Skin of body (tissue), 2 donors: Measurements from ENCODE around the gene DNALI1. TPM values are rescaled to one million over a fixed set of nuclear protein-coding genes. Genes with fewer than 3 reads are reported as not detected.
"Not testable (repeated sequence)": the region's sequence is repeated elsewhere in the genome, so short reads cannot be mapped to it uniquely, and the experiment has no call there.

Source experiments
- DNase-seq: peaks from one replicate; lab custom pipeline; 2025; lab: John Stamatoyannopoulos, UW
- total RNA-seq: library from RNA; depleted of rRNA; stranded (reverse); fragments of >200 nt; gene quantifications from one replicate; pipeline ENCODE4 v1.2.3, GENCODE V29; 2014

Gene DNALI1
- total RNA-seq, 1 donor from 2014 or later: 1.1 TPM

DNA sequence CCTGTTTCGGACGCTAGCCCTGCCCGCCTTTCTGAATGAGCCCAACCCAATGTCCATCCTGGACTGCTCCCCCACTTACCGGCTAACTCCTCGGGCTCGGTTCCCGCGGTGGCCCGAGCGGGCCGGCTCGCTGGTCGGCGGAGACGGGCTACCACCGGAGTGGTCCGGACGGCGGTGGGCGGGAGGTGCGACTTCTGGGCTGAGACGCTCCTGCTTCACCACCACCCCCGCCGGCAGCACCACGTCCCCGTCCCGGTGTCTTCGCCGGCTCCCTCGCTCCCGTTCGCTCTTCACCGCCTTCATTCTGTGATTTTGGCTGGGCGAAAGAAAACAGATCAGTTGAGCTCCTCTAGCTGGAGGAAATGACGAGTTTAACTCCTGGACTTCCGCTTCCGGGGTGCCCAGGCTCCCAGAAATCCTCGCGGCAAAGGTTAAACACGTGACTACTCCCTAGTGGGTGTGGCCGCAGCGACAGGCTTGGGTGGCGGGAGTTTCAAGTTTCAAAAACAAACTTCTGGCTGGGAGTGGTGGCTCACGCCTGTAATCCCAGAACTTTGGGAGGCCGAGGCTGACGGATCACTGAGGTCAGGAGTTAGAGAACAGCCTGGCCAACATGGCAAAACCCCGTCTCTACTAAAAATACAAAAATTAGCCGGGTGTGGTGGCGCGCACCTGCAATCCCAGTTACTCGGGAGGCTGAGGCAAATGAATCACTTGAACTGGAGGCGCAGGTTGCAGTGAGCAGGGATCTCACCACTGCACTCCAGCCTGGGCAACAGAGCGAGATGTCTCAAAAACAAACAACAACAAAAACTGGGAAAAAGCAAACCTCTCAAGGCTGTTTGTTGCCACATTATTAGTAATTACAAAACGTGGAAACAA lies 2.6 kb upstream of the DNALI1 start, which contains the start of gene SNIP1:
Gene SNIP1 (minus strand): TSS at position 367 of the 882 bp plus-strand sequence. CDS start 64 bp downstream, at position 303.
- DNase-seq: peak; percentile 92

DNA sequence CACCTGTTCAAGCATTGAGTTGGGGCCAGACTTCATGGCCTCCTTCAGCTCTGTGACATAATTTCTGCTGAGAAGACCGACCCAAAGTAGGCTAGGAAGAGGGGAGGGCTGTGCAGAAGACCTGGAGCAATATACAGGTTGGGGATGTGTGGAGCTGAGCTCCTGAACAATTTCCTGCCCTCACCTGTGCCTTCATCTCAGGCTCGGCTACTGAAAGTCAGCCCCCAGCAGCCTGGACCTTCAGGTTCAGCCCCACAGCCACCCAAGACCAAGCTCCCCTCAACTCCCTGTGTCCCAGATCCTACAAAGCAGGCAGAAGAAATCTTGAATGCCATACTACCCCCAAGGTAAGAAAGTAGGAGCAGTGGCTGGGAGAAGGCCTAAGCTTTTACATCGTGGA lies 662 bp downstream of the DNALI1 start:
- DNase-seq: no peak

DNA sequence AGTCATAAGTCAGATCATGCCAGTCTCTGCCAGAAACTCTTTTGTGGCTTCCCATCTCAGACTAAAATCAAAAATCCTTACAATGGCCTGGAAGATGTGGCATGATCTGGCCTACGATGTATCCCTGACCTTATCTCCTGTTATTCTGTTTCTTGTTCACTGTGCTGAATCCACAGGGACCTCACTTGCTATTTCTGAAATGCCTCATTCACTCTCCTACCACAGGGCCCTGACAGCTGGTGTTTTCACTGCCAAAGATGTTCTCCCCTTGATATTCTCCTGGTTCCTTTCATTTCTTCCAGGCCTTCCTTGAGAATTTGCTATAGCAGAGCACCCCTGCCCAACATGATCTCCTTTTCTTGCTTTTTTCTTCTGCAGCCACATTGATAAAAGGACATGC lies 1.7 kb downstream of the DNALI1 start:
- DNase-seq: no peak

DNA sequence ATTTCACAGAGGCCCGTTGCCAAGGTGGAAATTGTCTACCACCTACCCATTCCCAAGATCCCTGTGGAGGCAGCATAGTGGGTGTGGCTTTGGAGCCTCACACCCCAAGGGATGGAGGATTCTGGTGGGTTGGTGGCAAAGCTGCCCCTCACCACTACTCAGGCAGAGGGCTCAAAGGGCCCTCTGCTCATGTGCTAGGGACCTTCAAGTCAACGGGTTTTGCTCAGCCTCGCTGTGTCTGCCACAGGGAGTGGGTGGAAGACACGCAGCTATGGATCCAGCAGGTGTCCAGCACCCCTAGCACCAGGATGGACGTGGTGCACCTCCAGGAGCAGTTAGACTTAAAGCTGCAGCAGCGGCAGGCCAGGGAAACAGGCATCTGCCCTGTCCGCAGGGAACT lies 2.3 kb downstream of the DNALI1 start:
- DNase-seq: no peak

DNA sequence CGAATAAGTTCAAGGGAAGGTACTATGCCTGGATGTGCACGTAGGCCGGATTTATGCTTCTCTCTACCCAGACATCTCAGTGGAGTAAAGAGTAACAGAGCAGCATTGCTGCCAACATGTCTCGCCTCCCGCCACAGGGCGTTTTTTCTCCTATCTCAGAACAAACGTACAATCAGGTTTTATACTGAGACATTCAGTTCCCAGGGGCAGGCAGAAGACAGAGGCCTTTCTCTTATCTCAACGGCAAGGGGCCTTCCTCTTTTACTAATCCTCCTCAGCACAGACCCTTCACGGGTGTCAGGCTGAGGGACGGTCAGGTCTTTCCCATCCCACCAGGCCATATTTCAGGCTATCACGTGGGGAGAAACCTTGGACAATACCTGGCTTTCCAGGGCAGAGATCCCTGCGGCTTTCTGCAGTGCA lies 3.2 kb downstream of the DNALI1 start:
- DNase-seq: not testable (repeated sequence)

DNA sequence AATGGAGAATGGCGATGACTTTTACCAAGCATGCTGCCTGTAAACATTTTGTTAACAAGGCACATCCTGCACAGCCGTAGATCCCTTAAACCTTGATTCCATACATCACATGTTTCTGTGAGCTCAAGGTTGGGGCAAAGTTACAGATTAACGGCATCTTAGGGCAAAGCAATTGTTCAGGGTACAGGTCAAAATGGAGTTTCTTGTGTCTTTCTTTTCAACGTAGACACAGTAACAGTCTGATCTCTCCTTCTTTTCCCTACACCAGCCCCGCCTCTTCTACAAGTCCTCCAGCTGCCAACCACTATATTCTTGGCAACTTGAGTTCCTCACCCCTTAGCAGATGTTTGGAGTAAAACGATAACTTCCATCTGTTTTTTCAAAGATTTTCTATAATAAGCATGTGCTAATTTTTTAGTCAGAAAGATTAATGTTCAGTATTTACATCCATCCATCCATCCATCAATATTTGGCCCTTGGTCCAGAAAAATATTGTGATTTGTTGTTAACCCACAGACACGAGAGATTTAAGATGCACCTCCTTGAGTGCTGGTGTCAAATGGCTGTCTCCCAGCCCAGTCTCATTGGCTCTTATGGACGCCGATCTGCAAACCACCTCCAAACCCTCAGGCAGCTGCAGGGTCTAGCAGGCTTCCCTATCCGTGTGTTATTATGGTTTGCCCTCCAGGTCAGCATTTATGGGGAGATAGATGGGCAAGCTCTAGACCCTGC lies 3.8 kb downstream of the DNALI1 start:
- peak; percentile 59 for DNase-seq

DNA sequence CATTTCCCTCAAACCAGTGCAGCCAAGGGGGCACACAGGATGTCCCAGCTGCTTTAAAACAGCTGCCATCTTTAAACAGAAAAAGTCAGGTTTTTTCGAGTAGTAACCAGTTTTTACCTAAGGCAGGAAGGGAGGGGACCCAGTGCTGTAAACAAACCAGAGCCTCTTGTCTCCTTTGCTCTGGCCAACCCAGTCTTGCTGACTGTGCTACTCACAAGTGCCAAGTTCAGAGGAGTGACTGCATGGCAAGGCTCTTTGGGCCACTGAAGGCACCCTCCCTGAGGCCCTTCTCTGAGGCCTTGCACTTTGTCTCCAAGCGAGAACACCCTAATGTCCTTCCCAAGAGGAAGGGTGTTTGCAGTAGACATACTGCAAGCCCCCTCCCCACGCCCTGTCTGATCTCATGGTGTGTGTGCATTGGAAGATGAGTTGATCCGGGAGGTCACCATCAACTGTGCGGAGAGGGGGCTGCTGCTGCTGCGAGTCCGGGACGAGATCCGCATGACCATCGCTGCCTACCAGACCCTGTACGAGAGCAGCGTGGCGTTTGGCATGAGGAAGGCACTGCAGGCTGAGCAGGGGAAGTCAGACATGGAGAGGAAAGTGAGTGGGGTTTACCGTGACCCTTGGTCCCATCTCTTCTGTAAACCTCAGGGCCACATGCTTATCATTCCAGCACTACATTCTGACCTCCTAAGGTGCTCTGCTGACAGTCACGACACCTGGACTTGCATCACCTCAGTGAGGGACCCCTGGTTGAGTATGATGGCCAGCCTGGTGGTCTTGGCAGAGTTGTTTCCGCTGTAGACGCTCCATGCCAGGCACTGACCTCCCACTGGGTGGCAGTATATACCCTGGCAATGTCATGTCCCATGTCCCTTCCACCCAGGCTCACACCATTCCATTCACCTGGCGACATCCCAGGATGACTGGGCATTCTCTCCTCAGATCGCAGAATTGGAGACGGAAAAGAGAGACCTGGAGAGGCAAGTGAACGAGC lies 4.7 kb downstream of the DNALI1 start:
- no peak for DNase-seq

DNA sequence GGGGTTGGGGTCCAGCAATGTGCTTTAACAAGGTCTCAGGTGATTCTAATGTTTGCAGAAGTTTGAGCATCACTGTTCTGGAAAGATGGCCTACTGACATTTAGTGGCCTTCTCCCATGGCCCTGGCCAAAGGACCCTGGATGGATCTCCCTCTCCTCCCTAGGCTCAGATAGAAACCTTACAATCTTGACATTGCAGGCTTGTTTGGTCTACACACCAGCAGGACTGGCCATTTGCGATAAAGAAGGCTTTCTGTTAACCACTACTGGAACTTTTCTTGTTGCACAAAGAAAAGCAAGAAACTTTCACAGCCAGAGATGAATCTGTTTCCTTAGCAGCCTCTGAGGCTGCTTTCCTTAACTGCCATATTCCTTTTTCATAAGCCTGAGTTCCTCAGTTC lies 6.2 kb downstream of the DNALI1 start:
- no peak for DNase-seq

DNA sequence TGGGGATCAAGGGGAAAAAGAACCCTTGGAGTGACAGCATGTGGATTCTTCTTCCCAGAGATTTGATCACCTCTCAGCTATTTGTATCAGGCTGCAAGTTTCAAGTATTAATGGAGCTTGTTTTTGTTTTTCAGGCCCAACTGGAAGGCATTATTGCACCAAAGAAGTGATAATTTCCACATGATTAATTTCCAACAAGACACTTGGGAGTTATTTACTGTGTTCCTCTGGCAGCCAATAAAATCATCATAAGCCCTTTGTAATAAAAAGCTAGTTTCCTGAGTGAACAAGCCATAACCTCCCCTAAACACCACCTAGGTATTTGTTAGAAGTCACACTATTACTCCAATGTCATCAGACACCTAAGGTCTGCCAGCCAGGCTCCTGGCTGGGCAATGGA lies 8.2 kb downstream of the DNALI1 start:
- peak; percentile 69 for DNase-seq

DNA sequence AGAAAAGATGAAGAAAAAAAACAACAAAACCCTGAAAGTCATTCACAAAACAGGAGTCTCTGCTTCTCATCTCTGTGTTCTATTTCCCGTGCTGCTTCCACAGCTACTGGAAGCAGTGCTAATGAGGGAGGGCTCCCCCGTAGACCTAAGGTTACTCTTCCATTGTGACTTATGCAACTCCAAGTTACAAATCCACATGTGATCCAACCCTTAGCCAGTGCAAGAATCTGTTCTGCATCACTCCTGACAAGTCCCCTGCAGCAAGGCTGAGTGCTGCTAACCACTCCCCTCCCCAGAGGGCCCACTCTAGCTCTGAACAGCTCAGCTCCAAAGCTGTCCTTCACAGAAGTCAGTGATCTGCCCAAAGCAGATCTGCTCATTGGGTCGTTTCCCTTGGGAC lies 10.3 kb downstream of the DNALI1 start:
- DNase-seq: no peak

DNA sequence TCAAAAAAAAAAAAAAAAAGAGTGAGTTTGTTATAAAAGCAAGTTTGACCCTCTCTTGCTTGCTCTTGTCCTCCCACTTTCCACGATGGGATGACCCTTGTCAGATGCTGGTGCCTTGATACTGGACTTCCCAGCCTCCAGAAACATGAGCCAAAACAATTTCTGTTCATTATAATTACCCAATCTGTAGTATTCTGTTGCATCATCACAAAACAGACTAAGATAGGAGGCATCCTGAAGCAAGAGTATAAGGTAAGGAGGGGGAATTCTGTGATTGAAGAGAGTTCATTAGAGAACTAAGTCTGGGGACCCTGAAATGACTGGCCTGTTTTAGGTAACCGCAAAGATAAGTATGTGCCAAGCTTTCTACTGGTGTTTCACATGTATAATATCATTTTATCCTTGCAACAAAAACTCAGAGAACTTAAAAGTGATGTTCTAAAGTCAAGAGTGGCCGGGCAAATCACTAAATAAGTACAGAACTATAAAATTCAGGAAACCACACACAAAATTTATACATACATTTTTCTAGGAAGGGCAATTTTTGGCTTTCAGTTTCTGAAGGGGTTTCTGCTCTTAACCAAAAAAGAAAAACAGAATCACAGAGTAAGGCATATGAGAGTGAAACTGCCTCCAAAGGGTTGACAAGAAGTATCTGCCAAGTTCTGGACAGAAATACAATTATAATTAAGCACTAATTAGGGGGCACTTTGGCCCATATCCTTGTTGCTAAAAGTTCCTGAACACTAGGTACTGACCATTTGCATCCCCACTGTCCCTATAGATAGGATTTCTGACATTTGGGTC lies 14.0 kb downstream of the DNALI1 start:
- DNase-seq: no peak

DNA sequence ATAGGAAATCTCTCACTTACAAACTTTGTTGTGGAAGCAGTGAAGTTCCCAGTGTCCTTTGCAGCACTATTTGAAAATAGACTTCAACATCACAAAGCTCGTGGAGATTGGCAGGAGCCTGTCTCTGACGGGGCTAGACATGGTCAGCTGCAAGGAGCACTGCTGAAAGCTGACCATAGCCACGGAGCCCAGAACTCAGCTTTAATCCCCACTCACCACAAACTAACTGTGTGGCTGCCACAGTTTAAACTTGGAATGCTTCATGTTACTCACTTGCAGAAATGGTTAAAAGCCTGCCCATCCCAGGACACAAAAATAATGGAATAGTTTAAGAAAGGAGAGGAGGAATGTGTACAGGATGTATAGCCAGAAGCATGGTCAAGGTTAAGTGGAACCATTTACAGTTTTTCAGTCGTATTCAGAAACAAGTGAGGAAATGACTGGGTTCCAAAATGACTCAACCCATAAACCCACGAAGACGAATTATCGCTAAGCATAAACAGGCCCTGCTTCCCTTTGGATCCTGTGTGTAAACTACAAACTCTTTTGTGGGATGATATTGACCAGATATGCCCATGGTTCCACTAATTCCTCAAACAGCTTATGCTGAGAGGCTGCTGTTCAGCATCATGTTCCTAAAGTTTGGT lies 18.2 kb downstream of the DNALI1 start:
- no peak for DNase-seq

DNA sequence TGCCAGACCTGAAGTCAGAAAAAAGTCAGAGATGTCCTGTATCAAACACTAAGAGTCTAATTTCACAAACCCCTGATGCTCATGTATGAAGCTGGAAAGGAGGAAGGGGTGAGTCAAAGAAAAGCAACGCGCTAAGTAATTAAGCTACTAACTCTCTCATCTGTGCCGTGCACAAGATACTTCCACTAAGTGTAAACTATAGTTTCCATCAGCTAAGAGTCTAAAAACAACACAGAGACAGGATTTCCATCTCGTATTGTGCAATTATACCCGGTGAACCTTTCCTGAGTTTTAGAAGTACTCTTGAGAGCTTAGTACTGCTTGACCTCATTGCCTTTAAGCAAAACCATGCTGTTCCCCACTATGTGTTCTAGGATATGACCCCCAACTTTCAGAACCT lies 19.0 kb downstream of the DNALI1 start:
- no peak for DNase-seq

DNA sequence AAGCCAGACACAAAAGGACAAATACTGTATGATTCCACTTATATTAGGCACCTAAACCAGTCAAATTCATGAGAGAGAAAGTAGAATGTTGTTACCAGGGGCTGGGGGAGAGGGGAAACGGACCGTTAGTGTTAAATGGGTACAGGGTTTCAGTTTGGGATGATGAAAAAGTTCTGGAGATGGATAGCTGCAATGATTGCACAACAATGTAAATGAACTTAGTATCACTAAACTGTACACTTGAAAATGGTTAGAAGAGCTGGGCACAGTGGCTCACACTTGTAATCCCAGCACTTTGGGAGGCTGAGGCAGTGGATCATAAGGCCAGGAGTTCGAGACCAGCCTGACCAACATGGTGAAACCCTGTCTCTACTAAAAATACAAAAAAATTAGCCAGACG lies 27.8 kb downstream of the DNALI1 start:
- DNase-seq: not testable (repeated sequence)

DNA sequence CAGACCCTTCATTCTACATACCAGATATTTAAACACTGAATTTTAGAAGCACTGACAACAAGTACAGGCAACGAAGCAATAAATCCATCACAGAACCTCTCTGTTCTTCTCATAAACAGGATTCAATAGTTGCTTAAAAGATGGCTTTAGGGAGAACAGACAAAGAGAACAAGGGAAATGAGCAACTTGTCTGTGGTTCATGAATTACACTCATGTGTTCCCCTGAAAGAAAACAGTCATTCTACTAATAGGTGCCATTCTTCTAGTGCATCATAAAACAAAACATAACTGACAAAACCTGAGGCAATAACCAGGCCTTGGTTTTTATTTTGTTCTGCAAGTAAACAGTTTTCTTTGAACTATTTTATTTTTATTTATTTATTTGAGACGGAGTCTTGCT lies 32.2 kb downstream of the DNALI1 start:
- no peak for DNase-seq

DNA sequence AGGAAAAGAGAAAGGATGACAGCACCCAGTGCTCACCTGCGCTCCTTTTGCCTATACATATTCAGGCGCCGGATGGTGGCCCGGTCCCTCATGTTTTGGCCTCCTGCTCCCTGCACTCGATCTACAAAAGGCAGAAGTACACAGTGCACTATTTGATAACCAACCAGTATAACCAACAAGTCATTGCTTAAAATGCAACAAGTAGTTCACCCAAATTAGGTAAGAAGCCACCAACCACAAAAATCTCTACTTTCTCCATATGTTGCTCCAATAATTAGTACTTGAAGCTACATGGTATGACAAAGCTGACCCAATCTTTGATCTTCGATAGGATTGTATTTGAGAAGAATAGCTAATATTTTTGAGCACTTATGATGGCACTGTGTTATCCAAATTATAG lies 37.0 kb downstream of the DNALI1 start:
- no peak for DNase-seq

DNA sequence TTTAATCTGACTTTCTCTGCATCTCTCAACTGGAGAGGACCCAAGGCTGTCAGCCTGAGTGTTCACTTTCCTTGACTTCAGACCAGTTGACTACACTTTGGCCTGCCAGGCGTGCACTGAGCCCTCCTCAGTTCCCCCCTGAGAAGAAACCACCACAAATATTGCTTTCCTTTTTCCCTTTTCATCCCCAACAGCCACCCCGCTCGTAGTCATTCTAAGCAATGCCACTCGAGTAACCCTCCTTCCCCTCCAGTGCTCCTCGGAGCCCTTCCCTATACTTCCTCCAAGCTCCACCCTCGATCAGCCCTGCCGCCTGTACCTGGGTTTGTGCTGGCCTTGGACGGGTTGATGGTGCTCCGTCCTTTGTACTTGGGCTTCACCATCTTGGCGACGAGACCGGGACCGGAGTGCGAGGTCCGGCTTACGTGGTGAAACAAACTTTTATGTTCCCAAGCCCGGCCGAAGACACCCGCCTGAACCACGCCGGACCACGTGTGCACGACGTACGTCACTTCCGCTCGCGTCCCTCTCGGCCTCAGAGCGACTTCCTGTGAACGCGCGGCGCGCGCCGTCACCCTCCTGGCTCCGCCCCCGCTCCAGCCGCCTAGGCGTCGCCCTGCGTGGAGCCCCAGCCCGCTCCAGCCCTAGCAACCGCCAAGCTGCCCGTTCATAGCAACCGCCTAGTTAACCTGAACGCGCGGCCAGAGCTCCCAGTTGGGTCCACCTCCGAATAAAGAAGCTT lies 38.9 kb downstream of the DNALI1 start, which contains the start of gene GNL2:
Gene GNL2 (minus strand): TSS at position 498 of the 742 bp plus-strand sequence. CDS start 115 bp downstream, at position 383.
- peak; percentile 96 for DNase-seq

DNA sequence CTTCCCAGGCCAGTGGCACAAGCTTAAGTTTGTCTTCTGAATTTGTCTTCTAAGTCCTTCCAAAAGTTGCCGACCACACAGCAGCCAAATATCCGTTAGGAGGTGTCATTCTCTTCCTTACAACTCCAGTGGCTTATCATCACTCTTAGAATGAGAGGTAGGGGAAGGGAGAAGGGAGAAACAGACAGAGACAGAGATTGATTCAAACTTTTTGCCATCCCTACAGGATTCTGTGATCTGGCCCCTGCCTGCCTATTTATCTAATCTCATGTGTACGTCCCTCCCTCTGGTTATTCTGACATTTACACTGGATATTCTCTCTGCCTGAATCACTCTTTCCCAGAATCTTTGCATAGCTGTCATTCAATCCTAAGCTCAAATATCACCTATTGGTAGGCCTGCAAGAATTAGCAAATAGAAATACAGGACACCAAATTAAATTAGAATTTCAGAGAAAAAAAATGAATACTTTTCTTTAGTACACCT lies 39.5 kb downstream of the DNALI1 start:
- no peak for DNase-seq

DNA sequence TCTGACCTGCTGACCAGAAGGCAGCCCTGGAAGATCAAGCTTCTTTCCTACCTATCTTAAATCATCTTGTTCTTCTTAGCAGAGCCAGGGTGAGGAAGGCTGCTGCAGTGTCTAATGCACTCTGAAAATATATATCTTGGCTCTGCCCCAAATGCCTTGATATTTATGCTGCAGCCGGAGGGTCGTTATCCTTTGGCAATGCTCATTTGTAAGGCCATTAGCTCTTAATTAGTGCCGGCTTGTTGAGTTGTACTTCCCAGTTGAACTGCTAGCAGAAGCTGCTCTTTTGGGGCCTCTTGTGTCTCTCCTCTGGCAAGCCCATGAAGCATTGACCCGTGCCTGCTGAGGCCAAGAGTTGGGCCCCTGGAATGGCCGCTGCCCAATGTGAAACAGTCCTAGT lies 43.2 kb downstream of the DNALI1 start:
- no peak for DNase-seq
